Measurements from ENCODE around the gene GPR68. TPM values are rescaled to one million over a fixed set of nuclear protein-coding genes. Genes with fewer than 3 reads are reported as not detected.
"Not testable (repeated sequence)": the region's sequence is repeated elsewhere in the genome, so short reads cannot be mapped to it uniquely, and the experiment has no call there.

The GPR68 gene
- total RNA-seq, 6 experiments from 2014 or later, result 0.17 to 0.27 (median 0.19) TPM; not detected in 3

- Histone ChIP-seq H3K4me1 (peaks cover 0 to 2% (median 0%) of the 10 kb centered on the region in 4 donors), H3K36me3 (no peaks in the 10 kb centered on the region), H3K27ac (no peak overlapping the region), H3K9me3 (no peaks in the 10 kb centered on the region), H3K4me3 (no peak overlapping the region), H3K27me3 (no peaks in the 10 kb centered on the region)
- DNase-seq, result no peak
- intact Hi-C loops (cut with DNase I), result no loop called here
- ATAC-seq, result no peak
- 83% methylated on average over 4 of the region's 6 CpGs for WGBS (ENCODE audit: insufficient coverage, low coverage, low lambda C conversion rate, missing lambda C conversion rate)
- TF ChIP-seq, protein P1, sequence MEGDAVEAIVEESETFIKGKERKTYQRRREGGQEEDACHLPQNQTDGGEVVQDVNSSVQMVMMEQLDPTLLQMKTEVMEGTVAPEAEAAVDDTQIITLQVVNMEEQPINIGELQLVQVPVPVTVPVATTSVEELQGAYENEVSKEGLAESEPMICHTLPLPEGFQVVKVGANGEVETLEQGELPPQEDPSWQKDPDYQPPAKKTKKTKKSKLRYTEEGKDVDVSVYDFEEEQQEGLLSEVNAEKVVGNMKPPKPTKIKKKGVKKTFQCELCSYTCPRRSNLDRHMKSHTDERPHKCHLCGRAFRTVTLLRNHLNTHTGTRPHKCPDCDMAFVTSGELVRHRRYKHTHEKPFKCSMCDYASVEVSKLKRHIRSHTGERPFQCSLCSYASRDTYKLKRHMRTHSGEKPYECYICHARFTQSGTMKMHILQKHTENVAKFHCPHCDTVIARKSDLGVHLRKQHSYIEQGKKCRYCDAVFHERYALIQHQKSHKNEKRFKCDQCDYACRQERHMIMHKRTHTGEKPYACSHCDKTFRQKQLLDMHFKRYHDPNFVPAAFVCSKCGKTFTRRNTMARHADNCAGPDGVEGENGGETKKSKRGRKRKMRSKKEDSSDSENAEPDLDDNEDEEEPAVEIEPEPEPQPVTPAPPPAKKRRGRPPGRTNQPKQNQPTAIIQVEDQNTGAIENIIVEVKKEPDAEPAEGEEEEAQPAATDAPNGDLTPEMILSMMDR (IDR thresholded peaks at IDR 0.05), result no peak
- TF ChIP-seq POLR2A (IDR thresholded peaks at IDR 0.05), result no peak
These were observed 25.7 kb upstream of the GPR68 start for GRCh38 chr14:91270188-91270587.

DNA sequence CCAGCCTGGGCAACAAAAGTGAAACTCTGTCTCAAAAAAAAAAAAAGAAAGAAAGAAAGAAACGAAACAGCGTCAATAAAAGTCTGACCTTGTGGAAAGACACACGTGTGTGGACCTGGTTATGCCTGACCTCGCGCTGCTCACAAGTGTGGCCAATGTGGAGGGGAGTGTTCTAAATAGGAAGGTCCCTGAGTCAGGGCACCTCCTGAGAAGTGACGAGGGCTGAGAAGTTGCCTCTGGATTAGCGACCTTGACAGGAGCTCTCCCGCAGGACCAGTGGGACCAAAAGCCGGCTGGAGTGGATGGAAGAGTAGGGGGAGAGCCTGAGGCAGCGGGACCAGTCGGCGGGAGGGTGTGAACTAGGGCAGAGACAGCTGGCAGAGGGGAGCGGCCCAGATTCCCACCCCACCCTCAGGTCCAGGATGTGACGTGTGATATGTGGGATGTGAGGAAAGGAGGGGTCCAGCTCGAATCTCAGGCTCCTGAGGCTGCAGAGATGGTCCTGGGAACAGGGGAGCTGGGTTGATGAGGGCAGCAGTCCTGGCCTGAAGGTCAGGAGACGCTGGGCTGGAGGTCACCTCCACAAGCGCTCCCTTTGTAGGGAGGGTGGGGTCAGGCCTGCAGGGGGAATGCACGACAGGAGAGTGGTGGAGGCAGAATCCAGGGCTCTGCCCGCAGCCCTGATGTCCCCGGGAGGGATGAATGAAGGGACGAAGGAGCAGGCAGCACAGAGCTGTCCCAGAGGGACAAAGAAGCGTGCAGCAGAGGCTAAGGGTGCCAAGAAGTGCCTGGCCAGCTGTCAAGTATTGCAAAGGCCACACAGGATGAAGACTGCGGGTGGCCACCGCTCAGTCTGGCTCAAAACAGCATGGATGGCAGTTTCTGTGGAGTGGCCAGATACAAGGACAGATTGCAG, 24.8 kb upstream of the GPR68 start:
- Histone ChIP-seq H3K9me3 (no peaks in the 10 kb centered on the region), H3K4me1 (peaks cover 0 to 5% (median under 1%) of the 10 kb centered on the region in 4 donors), H3K36me3 (no peaks in the 10 kb centered on the region), H3K27ac (no peak overlapping the region), H3K4me3 (no peak overlapping the region), H3K27me3 (no peaks in the 10 kb centered on the region)
- no peak for DNase-seq
- no peak for TF ChIP-seq POLR2A (IDR thresholded peaks at IDR 0.05)
- TF ChIP-seq, protein P1 (IDR thresholded peaks at IDR 0.05), result no peak
- intact Hi-C loops (cut with DNase I), result no loop called here
- ATAC-seq, result peak in 3 of 4 donors; percentile 21 to 31 (median 28)
- 70% methylated on average over 16 of the region's 24 CpGs for WGBS (ENCODE audit: insufficient coverage, low coverage, low lambda C conversion rate, missing lambda C conversion rate)

DNA sequence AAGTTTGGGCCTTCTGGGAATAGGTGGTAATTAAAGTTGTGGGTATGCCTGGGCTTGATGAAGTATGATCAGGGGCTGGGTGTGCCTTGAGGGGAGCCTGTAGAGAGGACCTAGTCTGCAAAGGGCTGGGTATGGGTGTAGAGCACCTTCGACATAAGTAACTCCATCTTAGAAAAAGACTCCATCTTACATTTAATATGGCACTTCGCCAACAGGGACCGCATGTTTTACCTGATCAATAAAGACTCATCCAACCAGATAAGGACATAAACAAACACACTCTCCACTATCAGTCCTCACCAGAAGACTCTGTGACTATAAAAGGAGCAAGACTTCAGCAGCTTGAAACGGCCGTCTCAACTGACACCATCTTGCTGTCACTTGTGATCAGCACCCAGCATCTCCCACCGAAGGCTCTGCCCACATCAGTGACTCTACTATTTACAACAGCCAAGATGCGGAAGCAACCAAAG, 23.5 kb upstream of the GPR68 start:
- no peaks in the 10 kb centered on the region for H3K36me3 ChIP-seq
- peaks cover 0 to 9% (median under 1%) of the 10 kb centered on the region in 4 donors for H3K4me1 ChIP-seq
- 59% methylated on average over 5 of the region's 7 CpGs for WGBS (ENCODE audit: insufficient coverage, low coverage, low lambda C conversion rate, missing lambda C conversion rate)
- intact Hi-C loops (cut with DNase I), result no loop called here
- no peak for TF ChIP-seq POLR2A (IDR thresholded peaks at IDR 0.05)
- TF ChIP-seq, protein P1 (IDR thresholded peaks at IDR 0.05), result no peak
- H3K27me3 ChIP-seq, result no peaks in the 10 kb centered on the region
- no peak overlapping the region for H3K4me3 ChIP-seq
- no peaks in the 10 kb centered on the region for H3K9me3 ChIP-seq
- ATAC-seq, result no peak
- DNase-seq, result no peak
- H3K27ac ChIP-seq, result no peak overlapping the region

DNA sequence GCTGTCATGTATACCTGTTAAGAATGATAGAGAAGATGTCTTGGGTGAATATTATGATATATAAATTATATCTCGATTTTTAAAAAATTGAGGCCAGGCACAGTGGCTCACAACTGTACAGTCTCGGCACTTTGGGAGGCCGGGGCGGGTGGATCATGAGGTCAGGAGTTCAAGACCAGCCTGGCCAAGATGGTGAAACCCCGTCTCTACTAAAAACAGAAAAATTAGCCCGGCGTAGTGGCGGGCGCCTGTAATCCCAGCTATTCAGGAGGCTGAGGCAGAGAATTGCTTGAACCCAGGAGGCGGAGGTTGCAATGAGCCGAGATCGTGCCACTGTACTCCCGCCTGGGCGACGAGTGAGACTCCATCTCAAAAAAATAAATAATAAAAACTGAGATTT, 21.8 kb upstream of the GPR68 start:
- WGBS (ENCODE audit: insufficient coverage, low coverage, low lambda C conversion rate, missing lambda C conversion rate), result 96% methylated on average over 7 of the region's 15 CpGs

GRCh38 chr14:91265404-91265803, 20.9 kb upstream of the GPR68 start:
- peaks cover 0 to 9% (median under 1%) of the 10 kb centered on the region in 4 donors for H3K4me1 ChIP-seq
- TF ChIP-seq, protein P1 (IDR thresholded peaks at IDR 0.05), result no peak
- no peak for TF ChIP-seq POLR2A (IDR thresholded peaks at IDR 0.05)
- H3K9me3 ChIP-seq, result no peaks in the 10 kb centered on the region
- intact Hi-C loops (cut with DNase I), result no loop called here
- H3K4me3 ChIP-seq, result no peak overlapping the region
- no peak for ATAC-seq
- no peaks in the 10 kb centered on the region for H3K36me3 ChIP-seq
- 69% methylated on average over 5 of the region's 7 CpGs for WGBS (ENCODE audit: insufficient coverage, low coverage, low lambda C conversion rate, missing lambda C conversion rate)
- no peak overlapping the region for H3K27ac ChIP-seq
- no peak for DNase-seq
- H3K27me3 ChIP-seq, result no peaks in the 10 kb centered on the region

More for the DNA sequence above, 21.8 kb upstream of the GPR68 start:
- H3K4me1 ChIP-seq; H3K27ac ChIP-seq; H3K4me3 ChIP-seq; DNase-seq; H3K36me3 ChIP-seq; H3K27me3 ChIP-seq; H3K9me3 ChIP-seq; intact Hi-C loops (cut with DNase I); ATAC-seq: not testable (repeated sequence)
